HG03045 (cell line): ENCODE measurements around the gene KRT36.

Experiments used
- ATAC-seq: cut with Tn5 transposase; IDR thresholded peaks from one replicate; pipeline ENCODE4 v1.9.1; 2021; ENCODE audit warnings: mild to moderate bottlenecking, moderate library complexity; ENCODE audit not compliant: unreplicated experiment

The KRT36 gene

GRCh38 chr17:41444186-41444585, 45.5 kb downstream of the KRT36 start:
- ATAC-seq: no peak

- no peak for ATAC-seq
Measured at GRCh38 chr17:41442739-41443138, 47.0 kb downstream of the KRT36 start.

- no peak for ATAC-seq
Measured at GRCh38 chr17:41440531-41441033, 49.1 kb downstream of the KRT36 start, which contains the start of gene KRT38. TSS of gene KRT38 (minus strand) at chr17:41440983. CDS start at chr17:41440921, 62 bp downstream.

- ATAC-seq: no peak
Measured at GRCh38 chr17:41439375-41439774, 50.3 kb downstream of the KRT36 start.

- no peak for ATAC-seq
Measured at GRCh38 chr17:41437769-41438168, 51.9 kb downstream of the KRT36 start.

GRCh38 chr17:41437254-41437653, 52.5 kb downstream of the KRT36 start:
- no peak for ATAC-seq
